Gastrocnemius medialis (tissue), 4 donors: ENCODE measurements around the gene SERF1B.
"Not testable (repeated sequence)": the region's sequence is repeated elsewhere in the genome, so short reads cannot be mapped to it uniquely, and the experiment has no call there.

Experiments used
- POLR2A ChIP-seq, 2 donors: fragments of 450-650 bp; IDR thresholded peaks; one replicate each; pipeline ENCODE4 v1.6.1; 2017; ENCODE audit warnings: antibody characterized with exemption in 2 of 2, mild to moderate bottlenecking in 2 of 2, moderate library complexity in 2 of 2
- TF ChIP-seq, protein P1 (sequence below), 5 experiments: fragments of 450-650 bp in 3 of 5; fragments of 200-600 bp in 2 of 5; sonication (generic) in 2 of 5; IDR thresholded peaks in 4 of 5; conservative IDR thresholded peaks in 1 of 5; 1 replicate in 4 of 5; 2 replicates in 1 of 5; pipeline ENCODE4 v1.5.1; 2016 to 2019; ENCODE audit warnings: antibody characterized with exemption in 5 of 5, mild to moderate bottlenecking in 3 of 5, moderate library complexity in 3 of 5

DNA sequence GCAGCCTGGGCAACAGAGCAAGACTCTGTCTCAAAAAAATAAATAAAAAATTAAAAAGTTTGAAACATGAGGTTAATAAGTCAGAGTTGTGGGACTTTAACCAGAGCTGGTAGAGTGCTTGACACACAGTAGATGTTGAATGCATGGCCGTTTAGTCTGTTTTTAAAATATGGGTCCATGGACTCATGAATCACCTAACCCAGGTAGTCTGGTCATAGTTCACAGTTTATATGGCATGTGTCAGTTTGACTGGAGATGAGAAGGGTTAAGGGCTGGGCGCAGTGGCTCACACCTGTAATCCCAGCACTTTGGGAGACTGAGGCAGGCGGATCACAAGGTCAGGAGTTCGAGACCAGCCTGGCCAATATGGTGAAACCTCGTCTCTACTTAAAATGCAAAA, 6.2 kb downstream of the SERF1B start:
- TF ChIP-seq, protein P1, sequence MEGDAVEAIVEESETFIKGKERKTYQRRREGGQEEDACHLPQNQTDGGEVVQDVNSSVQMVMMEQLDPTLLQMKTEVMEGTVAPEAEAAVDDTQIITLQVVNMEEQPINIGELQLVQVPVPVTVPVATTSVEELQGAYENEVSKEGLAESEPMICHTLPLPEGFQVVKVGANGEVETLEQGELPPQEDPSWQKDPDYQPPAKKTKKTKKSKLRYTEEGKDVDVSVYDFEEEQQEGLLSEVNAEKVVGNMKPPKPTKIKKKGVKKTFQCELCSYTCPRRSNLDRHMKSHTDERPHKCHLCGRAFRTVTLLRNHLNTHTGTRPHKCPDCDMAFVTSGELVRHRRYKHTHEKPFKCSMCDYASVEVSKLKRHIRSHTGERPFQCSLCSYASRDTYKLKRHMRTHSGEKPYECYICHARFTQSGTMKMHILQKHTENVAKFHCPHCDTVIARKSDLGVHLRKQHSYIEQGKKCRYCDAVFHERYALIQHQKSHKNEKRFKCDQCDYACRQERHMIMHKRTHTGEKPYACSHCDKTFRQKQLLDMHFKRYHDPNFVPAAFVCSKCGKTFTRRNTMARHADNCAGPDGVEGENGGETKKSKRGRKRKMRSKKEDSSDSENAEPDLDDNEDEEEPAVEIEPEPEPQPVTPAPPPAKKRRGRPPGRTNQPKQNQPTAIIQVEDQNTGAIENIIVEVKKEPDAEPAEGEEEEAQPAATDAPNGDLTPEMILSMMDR (IDR thresholded peaks at IDR 0.05 in 4 of 5, conservative IDR thresholded peaks at IDR 0.05 in 1 of 5) = not testable (repeated sequence)
- not testable (repeated sequence) for TF ChIP-seq POLR2A (IDR thresholded peaks at IDR 0.05)
